Stimulated activated naive CD8-positive, alpha-beta T cell treated with anti-CD3 and anti-CD28 coated beads, Interleukin-15, Interleukin-2, amounts not matched to agents 100 ng/mL and 50 ng/mL, for 24 hours (primary cell): Measurements from ENCODE around the gene LHB.

Experiments used
- H3K27ac Mint-ChIP-seq: one replicate; pipeline ENCODE4 v1.8.0; 2021; ENCODE audit warnings: mild to moderate bottlenecking, mixed read lengths
- H3K27me3 Mint-ChIP-seq: one replicate; pipeline ENCODE4 v1.8.0; 2021; ENCODE audit warnings: mixed read lengths
- H3K36me3 Mint-ChIP-seq: one replicate; pipeline ENCODE4 v1.8.0; 2021; ENCODE audit warnings: low read depth, mixed read lengths
- H3K4me1 Mint-ChIP-seq: one replicate; pipeline ENCODE4 v1.8.0; 2021; ENCODE audit warnings: low read depth, mixed read lengths
- H3K4me3 Mint-ChIP-seq: one replicate; pipeline ENCODE4 v1.8.0; 2021; ENCODE audit warnings: mild to moderate bottlenecking, mixed read lengths
- H3K9me3 Mint-ChIP-seq: one replicate; pipeline ENCODE4 v1.8.0; 2021; ENCODE audit warnings: mixed read lengths

The LHB gene

GRCh38 chr19:48985711-48986110 is 31.2 kb downstream of the LHB start:
- Mint-ChIP-seq H3K9me3 (no peaks in the 10 kb centered on the region), H3K27me3 (no peaks in the 10 kb centered on the region), H3K4me1 (peaks cover 27% of the 10 kb centered on the region), H3K36me3 (peaks cover 52% of the 10 kb centered on the region), H3K4me3 (no peak overlapping the region), H3K27ac (no peak overlapping the region)

- Mint-ChIP-seq H3K9me3 (no peaks in the 10 kb centered on the region), H3K27ac (peak overlapping the region; percentile 16), H3K27me3 (no peaks in the 10 kb centered on the region), H3K4me3 (no peak overlapping the region), H3K4me1 (peaks cover 28% of the 10 kb centered on the region), H3K36me3 (peaks cover 51% of the 10 kb centered on the region)
These were observed 34.6 kb downstream of the LHB start for GRCh38 chr19:48982280-48982679.

- no peaks in the 10 kb centered on the region for H3K9me3 Mint-ChIP-seq
- H3K4me3 Mint-ChIP-seq: no peak overlapping the region
- peaks cover 37% of the 10 kb centered on the region for H3K36me3 Mint-ChIP-seq
- H3K4me1 Mint-ChIP-seq: peaks cover 23% of the 10 kb centered on the region
- no peak overlapping the region for H3K27ac Mint-ChIP-seq
- H3K27me3 Mint-ChIP-seq: no peaks in the 10 kb centered on the region
These were observed 39.8 kb downstream of the LHB start for GRCh38 chr19:48977061-48977460.

GRCh38 chr19:48975947-48976847 is 40.7 kb downstream of the LHB start:
- Mint-ChIP-seq H3K4me1 (peaks cover 23% of the 10 kb centered on the region), H3K4me3 (no peak overlapping the region), H3K27ac (no peak overlapping the region), H3K9me3 (no peaks in the 10 kb centered on the region), H3K27me3 (no peaks in the 10 kb centered on the region), H3K36me3 (peaks cover 33% of the 10 kb centered on the region)

GRCh38 chr19:48970923-48971395 is 45.9 kb downstream of the LHB start:
- Mint-ChIP-seq H3K9me3 (no peaks in the 10 kb centered on the region), H3K36me3 (peaks cover 34% of the 10 kb centered on the region), H3K27me3 (no peaks in the 10 kb centered on the region), H3K4me1 (peaks cover 25% of the 10 kb centered on the region), H3K27ac (no peak overlapping the region), H3K4me3 (no peak overlapping the region)

- Mint-ChIP-seq H3K4me1 (peaks cover 32% of the 10 kb centered on the region), H3K4me3 (no peak overlapping the region), H3K9me3 (no peaks in the 10 kb centered on the region), H3K27me3 (no peaks in the 10 kb centered on the region), H3K27ac (no peak overlapping the region), H3K36me3 (peaks cover 41% of the 10 kb centered on the region)
These were observed 46.6 kb downstream of the LHB start for GRCh38 chr19:48970139-48970766.

- H3K27me3 Mint-ChIP-seq: no peaks in the 10 kb centered on the region
- no peaks in the 10 kb centered on the region for H3K9me3 Mint-ChIP-seq
- peaks cover 43% of the 10 kb centered on the region for H3K36me3 Mint-ChIP-seq
- H3K4me1 Mint-ChIP-seq: peaks cover 35% of the 10 kb centered on the region
- no peak overlapping the region for H3K27ac Mint-ChIP-seq
- no peak overlapping the region for H3K4me3 Mint-ChIP-seq
These were observed 47.4 kb downstream of the LHB start for GRCh38 chr19:48969276-48970138.

- H3K27me3 Mint-ChIP-seq: no peaks in the 10 kb centered on the region
- H3K4me3 Mint-ChIP-seq: no peak overlapping the region
- no peak overlapping the region for H3K27ac Mint-ChIP-seq
- H3K9me3 Mint-ChIP-seq: no peaks in the 10 kb centered on the region
- peaks cover 42% of the 10 kb centered on the region for H3K4me1 Mint-ChIP-seq
- peaks cover 43% of the 10 kb centered on the region for H3K36me3 Mint-ChIP-seq
These were observed 48.1 kb downstream of the LHB start for GRCh38 chr19:48968813-48969218.

- Mint-ChIP-seq H3K9me3 (no peaks in the 10 kb centered on the region), H3K36me3 (peaks cover 43% of the 10 kb centered on the region), H3K27ac (peak overlapping the region; percentile 34), H3K27me3 (no peaks in the 10 kb centered on the region), H3K4me3 (no peak overlapping the region), H3K4me1 (peaks cover 47% of the 10 kb centered on the region)
These were observed 48.7 kb downstream of the LHB start for GRCh38 chr19:48968179-48968661.

GRCh38 chr19:48967346-48968178 is 49.3 kb downstream of the LHB start:
- H3K4me1 Mint-ChIP-seq: peaks cover 54% of the 10 kb centered on the region
- peaks cover 39% of the 10 kb centered on the region for H3K36me3 Mint-ChIP-seq
- no peaks in the 10 kb centered on the region for H3K9me3 Mint-ChIP-seq
- peak overlapping the region; percentile 98 for H3K4me3 Mint-ChIP-seq
- no peaks in the 10 kb centered on the region for H3K27me3 Mint-ChIP-seq
- H3K27ac Mint-ChIP-seq: peak overlapping the region; percentile 95

GRCh38 chr19:48966541-48967345 is 50.1 kb downstream of the LHB start:
- Mint-ChIP-seq H3K9me3 (no peaks in the 10 kb centered on the region), H3K27ac (peak overlapping the region; percentile 95), H3K36me3 (peaks cover 39% of the 10 kb centered on the region)

More at GRCh38 chr19:48966541-48967345, 50.1 kb downstream of the LHB start:
- H3K4me3 Mint-ChIP-seq: peak overlapping the region; percentile 98
- H3K27me3 Mint-ChIP-seq: no peaks in the 10 kb centered on the region
- H3K4me1 Mint-ChIP-seq: peaks cover 62% of the 10 kb centered on the region
